Activated naive CD4-positive, alpha-beta T cell treated with anti-CD3 and anti-CD28 coated beads, Interleukin-2, amount 50 U/mL, for 24 hours (primary cell): ENCODE measurements around the gene CREB5.

Source experiments
- H3K27ac Mint-ChIP-seq: one replicate; pipeline ENCODE4 v1.8.0; 2021; ENCODE audit warnings: mild to moderate bottlenecking, mixed read lengths
- H3K27me3 Mint-ChIP-seq: one replicate; pipeline ENCODE4 v1.8.0; 2021; ENCODE audit warnings: mixed read lengths
- H3K36me3 Mint-ChIP-seq: one replicate; pipeline ENCODE4 v1.8.0; 2021; ENCODE audit warnings: mixed read lengths
- H3K4me1 Mint-ChIP-seq: one replicate; pipeline ENCODE4 v1.8.0; 2021; ENCODE audit warnings: mixed read lengths
- H3K4me3 Mint-ChIP-seq: one replicate; pipeline ENCODE4 v1.8.0; 2021; ENCODE audit warnings: mild to moderate bottlenecking, mixed read lengths
- H3K9me3 Mint-ChIP-seq: one replicate; pipeline ENCODE4 v1.8.0; 2021; ENCODE audit warnings: mixed read lengths

Gene CREB5

DNA sequence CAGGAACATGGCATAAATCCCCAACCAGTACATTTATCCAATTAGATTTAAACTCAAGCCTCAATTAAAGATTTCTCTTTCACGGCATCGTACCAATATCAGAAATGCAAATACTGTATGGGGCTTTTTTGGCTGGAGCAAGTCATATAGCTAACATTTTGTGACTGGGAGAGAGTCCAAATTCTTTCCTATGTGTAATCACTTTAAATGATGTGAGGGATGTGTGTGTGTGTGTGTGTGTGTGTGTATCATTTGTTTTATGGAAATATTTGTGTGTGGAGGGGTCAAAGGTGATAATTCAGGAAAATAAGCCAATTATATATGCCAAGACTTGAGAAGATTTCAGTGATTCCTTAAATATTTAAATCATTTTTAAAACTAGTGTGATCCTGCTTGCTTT is 349.2 kb downstream of the CREB5 start:
- Mint-ChIP-seq H3K4me1 (no peaks in the 10 kb centered on the region), H3K4me3 (no peak overlapping the region), H3K27ac (no peak overlapping the region), H3K36me3 (no peaks in the 10 kb centered on the region), H3K9me3 (no peaks in the 10 kb centered on the region), H3K27me3 (peaks cover 2% of the 10 kb centered on the region)

DNA sequence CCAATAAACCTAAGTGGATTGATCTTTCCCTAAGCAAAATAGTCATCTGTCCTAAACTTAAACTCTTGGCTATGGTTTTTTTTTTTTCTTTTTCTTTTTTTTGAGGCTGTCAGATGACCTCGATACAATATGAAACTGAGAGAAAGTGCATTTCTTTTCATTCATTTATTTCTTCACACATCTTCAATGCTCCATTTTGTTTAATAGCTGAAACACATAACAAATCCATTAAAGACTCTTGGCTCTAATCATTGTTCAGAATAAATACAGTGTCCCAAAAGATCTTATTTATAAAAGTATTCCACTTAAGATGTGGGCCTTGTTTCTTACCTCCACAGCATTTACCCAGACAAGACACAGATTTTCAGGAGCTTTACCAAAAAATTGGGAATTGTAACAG is 350.3 kb downstream of the CREB5 start:
- H3K9me3 Mint-ChIP-seq: no peaks in the 10 kb centered on the region
- no peak overlapping the region for H3K4me3 Mint-ChIP-seq
- H3K27me3 Mint-ChIP-seq: peaks cover 2% of the 10 kb centered on the region
- no peaks in the 10 kb centered on the region for H3K36me3 Mint-ChIP-seq
- no peak overlapping the region for H3K27ac Mint-ChIP-seq
- H3K4me1 Mint-ChIP-seq: no peaks in the 10 kb centered on the region

DNA sequence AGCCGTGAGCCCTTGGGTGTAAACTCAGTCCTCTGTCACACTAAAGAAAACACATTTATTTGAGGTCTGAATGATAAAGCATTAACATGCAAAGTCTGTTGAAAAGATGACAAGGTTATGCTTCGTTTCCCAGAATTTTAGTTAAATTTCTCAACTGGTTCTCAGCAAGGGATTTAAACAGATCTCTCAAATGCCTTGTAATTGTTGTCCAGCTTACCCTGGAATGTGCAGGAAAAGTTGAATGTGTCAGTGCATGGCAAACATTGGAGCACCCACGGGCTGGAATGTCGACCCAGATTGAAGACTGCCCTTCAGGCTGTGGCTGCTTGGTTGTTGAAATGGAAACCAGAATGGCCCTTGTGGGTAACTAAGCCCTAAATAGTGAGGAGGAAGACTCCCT is 354.0 kb downstream of the CREB5 start:
- Mint-ChIP-seq H3K9me3 (no peaks in the 10 kb centered on the region), H3K4me1 (no peaks in the 10 kb centered on the region), H3K27me3 (peaks cover 5% of the 10 kb centered on the region), H3K4me3 (no peak overlapping the region), H3K27ac (no peak overlapping the region), H3K36me3 (no peaks in the 10 kb centered on the region)

DNA sequence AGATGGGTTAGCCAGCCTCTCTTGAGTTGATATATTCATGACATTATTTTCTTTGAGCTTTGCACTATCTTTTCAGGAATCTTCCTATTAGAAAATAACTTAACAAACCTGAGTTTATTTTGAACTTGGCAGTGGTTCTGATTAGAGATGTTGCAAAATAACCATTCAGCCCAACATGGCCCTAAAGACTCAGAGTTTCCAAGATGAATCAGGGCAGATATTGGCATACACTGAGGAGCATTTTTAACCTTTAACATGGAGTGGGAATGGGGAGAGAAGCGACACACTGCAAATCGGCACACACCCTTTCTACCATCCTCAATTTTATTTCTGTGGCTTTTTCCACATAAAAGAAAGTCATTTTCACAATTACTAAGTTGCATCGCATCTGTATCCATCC is 355.0 kb downstream of the CREB5 start:
- no peaks in the 10 kb centered on the region for H3K9me3 Mint-ChIP-seq
- no peaks in the 10 kb centered on the region for H3K36me3 Mint-ChIP-seq
- no peaks in the 10 kb centered on the region for H3K4me1 Mint-ChIP-seq
- H3K27me3 Mint-ChIP-seq: peaks cover 11% of the 10 kb centered on the region
- H3K4me3 Mint-ChIP-seq: no peak overlapping the region
- no peak overlapping the region for H3K27ac Mint-ChIP-seq

DNA sequence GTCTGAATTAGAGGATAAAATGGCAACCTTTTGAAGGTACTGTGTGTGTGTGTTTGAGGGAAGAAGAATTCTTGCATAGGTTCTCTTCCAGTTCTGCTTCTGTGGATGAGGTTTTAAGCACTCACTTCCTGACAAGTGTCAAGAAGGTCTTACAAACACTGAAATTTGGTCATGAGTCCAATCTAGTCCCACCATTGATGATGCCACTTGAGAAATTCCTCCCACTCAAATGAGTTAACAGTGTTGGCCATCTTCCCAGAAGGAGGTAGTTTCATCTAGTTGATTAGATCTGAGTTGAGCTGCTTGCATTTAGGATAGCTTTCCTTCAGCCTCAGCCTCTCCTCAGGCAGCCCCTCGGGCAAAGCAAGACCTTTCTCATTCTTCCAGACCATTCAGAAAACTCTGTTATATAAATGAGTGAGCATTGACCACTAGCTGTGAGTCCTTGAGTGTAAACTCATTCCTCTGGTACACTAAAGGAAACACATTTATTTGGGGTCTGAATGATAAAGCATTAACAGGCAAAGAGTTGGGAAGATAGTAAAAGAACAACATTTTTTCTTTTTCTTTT is 356.3 kb downstream of the CREB5 start:
- Mint-ChIP-seq H3K27ac (no peak overlapping the region), H3K36me3 (no peaks in the 10 kb centered on the region), H3K9me3 (no peaks in the 10 kb centered on the region), H3K27me3 (peaks cover 11% of the 10 kb centered on the region), H3K4me3 (no peak overlapping the region), H3K4me1 (no peaks in the 10 kb centered on the region)

DNA sequence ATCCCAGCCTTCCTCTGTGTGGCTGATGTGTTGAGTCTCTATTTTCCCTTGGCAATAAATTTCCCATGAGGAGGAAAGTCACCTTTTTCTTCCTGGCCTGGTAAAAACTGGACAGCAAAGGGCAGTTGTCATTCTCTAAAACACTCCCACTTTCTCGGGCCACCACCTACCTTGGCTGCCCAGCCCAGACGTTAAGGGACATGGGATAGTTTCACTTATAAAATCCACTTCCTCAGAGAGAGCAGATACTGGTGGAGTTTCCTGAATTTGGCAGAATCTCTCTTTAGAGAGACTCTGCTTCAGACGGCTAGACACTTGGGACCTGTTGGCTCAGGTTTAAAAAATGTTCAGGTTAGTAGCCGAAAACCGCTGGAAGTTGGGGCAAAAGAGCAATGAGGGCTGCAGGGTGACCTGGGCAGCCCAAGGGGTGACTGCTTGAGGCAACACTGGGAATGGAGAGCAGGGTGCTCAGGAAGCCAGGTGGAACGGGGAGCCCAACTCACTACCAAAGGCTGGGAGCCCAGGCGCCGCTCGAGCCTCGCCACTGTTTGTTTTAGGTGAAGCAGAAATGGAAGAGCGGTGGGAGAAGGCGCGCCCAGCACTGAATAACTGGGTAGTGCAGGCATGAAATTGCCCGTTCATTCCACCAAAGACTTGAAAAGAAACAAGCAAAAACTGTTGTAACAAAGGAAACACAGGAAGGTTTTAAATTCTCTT is 359.7 kb downstream of the CREB5 start:
- Mint-ChIP-seq H3K4me1 (no peaks in the 10 kb centered on the region), H3K27me3 (peaks cover 11% of the 10 kb centered on the region), H3K4me3 (no peak overlapping the region), H3K9me3 (no peaks in the 10 kb centered on the region), H3K36me3 (no peaks in the 10 kb centered on the region), H3K27ac (no peak overlapping the region)

DNA sequence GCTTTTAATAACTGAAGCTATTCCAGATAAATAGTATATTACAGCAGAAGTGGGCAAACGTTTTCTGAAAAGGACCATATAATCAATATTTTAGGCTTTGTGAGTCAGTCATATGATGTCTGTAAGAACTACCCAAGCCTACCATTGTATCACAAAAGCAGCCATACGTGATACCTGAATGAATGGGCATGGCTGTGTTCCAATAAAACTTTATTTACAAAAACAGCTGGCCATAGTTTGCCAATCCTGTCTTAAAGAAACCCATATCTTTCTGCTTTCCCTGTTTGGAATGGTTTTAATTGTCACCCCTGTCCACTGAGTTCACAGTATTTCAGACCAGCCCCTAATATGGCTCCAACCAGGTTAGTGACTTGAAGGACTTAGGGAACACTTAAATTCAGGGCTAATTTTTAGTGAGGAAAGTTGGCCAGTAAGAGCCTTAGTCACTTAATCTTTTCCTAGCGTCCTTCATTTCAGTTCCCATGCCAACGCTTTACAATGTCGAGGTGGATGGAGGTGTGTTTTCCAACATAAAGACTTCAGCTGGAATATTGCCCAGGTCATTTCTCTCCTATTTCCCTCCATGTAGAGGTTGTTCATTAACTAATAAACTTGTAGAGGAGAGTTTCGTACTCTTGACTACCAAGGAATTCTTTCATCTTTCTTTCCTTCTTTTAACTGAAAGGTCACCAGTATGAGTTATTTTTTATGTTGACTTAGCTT is 361.3 kb downstream of the CREB5 start:
- Mint-ChIP-seq H3K27me3 (peaks cover 8% of the 10 kb centered on the region), H3K9me3 (no peaks in the 10 kb centered on the region), H3K4me3 (no peak overlapping the region), H3K36me3 (no peaks in the 10 kb centered on the region), H3K27ac (no peak overlapping the region), H3K4me1 (no peaks in the 10 kb centered on the region)

DNA sequence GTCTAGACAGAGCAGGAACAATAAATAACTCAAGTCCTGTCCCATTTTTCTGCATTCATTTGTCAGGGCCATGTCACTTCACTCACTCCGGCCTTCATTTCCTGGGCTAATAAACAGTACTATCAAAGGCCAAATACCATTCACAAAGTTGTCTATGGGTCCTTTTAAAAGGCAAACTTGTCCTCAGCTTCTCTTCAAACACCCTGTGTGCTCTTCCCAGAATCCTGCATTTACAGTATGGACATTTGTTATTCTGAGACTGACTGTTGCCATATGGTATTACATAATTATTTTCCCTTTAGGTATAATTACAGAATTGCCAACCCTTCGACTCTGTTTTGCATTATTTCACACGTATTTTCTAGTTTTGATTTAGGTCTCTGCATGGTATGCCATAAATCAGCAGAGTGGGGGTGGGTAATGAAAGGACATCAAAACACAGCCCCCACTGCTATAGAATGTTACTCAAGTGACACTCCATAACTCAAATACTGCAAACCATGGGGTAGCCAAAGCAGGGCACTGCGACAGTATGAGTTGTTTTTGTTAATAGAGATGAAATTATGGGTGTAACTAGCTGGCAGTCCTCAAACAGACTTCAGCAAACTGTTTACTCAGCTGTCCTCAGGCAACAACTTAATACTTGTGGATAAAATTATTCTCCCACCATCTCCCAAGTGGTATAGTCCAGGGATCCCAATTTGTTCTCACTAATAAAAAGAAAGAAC is 362.1 kb downstream of the CREB5 start:
- Mint-ChIP-seq H3K4me3 (no peak overlapping the region), H3K9me3 (no peaks in the 10 kb centered on the region), H3K36me3 (no peaks in the 10 kb centered on the region), H3K27me3 (peaks cover 8% of the 10 kb centered on the region), H3K27ac (no peak overlapping the region), H3K4me1 (no peaks in the 10 kb centered on the region)

DNA sequence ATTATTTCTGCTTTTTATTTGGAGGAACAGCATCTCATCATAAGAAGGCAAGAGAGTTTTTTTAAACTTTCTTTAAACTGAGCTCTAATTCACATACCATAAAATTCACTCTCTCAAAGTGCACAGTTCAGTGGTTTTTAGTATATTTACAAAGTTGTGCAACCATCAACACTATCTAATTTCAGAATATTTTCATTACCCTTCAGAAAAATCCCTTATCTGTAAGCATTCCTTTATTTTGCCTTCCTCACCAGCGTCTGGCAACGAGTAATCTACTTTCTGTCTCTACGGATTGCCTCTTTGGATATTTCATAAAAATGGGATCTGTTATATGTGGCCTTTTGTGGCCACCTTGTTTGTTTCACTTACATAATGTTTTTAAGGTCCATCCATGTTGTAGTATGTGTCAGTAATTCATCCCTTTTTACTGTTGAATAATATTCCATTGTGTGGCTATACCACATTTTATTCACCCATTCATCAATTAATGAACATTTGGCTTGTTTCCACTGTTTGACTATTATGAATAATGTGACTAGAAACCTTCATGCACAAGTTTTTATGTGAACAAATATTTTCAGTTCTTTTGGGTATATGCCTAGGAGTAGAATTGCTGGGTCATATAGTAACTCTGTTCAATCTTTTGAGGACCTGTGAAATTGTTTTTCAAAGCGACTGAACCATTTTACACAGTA is 364.3 kb downstream of the CREB5 start:
- Mint-ChIP-seq H3K27me3 (peaks cover 5% of the 10 kb centered on the region), H3K4me3 (no peak overlapping the region)

DNA sequence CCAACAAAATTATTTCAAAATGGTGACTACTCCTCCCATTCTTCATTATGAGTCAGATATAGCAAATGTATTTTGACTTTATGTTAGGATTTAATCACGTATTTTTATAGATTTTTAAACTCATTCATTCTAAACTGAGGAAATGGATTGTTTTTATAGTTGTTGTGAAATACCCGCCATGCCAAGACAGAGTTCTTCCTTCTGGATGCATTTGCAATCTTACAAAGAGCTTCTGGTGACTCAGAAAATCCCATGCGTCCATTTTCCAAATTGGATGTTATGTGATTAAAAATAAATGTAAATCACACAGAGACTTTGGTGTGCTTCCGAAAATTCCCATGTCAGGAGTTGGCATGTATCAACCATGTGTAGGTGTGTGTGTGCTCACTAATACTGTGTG is 366.5 kb downstream of the CREB5 start:
- no peaks in the 10 kb centered on the region for H3K27me3 Mint-ChIP-seq
- no peaks in the 10 kb centered on the region for H3K4me1 Mint-ChIP-seq
- H3K27ac Mint-ChIP-seq: no peak overlapping the region
- no peaks in the 10 kb centered on the region for H3K9me3 Mint-ChIP-seq
- no peaks in the 10 kb centered on the region for H3K36me3 Mint-ChIP-seq
- no peak overlapping the region for H3K4me3 Mint-ChIP-seq

More for the DNA sequence above, 364.3 kb downstream of the CREB5 start:
- Mint-ChIP-seq H3K36me3 (no peaks in the 10 kb centered on the region), H3K9me3 (no peaks in the 10 kb centered on the region), H3K4me1 (no peaks in the 10 kb centered on the region), H3K27ac (no peak overlapping the region)

DNA sequence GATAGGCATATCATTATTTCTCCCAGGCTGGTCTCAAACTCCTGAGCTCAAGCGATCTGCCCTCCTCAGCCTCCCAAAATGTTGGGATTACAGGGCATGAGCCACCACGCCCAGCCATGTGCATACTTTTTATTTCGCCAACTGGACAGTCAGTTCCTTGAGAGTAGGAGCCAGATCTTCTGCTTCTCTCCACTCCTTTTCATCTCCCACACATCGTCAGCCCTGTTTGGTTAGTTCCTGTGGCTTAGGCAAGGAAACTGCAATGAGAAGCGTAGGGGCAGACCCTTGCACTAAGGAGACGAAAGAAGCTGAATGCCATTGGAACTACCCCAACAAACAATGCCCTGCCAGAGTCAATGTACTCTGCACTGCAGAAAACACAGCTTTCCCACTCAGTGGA is 367.6 kb downstream of the CREB5 start:
- Mint-ChIP-seq H3K27ac (no peak overlapping the region), H3K4me3 (no peak overlapping the region), H3K9me3 (no peaks in the 10 kb centered on the region), H3K27me3 (no peaks in the 10 kb centered on the region), H3K4me1 (no peaks in the 10 kb centered on the region), H3K36me3 (no peaks in the 10 kb centered on the region)

DNA sequence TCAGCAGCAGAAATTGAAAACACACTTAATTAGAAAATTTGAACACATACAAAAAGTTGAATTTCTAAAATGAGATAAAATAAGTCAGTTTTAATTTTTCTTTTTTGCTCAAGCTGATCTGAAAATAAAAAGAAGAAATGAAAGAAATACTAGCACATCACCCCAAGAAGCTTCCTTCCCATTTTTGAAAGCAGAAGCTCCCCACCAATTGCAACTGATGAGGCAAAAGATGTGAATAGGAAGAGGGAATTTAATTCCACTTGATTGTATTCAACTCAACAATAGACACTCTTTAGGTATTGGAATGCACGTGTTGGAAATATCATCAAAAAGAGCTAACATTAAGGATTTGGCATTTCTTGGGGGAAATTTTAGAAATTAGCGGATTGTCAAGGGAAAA is 370.0 kb downstream of the CREB5 start:
- Mint-ChIP-seq H3K4me3 (no peak overlapping the region), H3K27ac (no peak overlapping the region), H3K27me3 (no peaks in the 10 kb centered on the region), H3K4me1 (no peaks in the 10 kb centered on the region), H3K36me3 (no peaks in the 10 kb centered on the region), H3K9me3 (no peaks in the 10 kb centered on the region)

DNA sequence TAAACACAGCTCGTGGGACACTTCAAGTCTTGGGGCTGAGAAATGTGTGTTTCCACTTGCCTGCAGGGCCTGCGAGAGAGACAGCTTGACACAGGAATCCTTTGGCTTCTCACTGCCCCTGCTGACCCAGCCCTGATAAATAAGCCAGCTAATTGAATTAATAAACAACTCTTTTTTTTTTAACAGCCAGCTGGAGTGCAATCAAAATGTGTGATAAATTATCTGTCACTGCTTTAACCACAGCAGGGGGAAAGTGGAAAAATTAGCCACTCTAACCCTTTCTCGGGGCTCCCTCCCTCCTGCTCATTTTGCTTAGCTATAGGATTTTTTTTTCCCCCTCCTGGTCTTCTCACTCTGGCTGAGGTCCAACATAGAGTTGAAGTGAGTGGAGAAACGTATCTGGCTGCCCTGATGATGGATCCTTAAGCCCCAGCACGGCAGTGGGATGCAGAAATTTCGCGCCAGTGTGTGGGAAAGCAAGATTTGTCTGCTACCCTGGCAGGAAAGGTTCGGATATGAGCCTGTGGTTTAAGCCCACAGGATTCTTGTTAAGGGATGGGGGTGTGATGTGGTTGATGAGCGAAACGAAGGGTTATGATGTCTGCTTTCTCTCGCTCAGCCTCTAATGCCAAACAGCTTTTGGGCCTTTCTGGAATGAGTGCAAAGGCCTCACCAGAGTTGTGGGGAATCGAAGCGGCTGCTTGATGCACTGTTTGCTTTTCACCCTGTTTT is 372.0 kb downstream of the CREB5 start:
- H3K4me1 Mint-ChIP-seq: no peaks in the 10 kb centered on the region
- H3K4me3 Mint-ChIP-seq: no peak overlapping the region
- no peaks in the 10 kb centered on the region for H3K36me3 Mint-ChIP-seq
- H3K27me3 Mint-ChIP-seq: no peaks in the 10 kb centered on the region
- no peak overlapping the region for H3K27ac Mint-ChIP-seq
- H3K9me3 Mint-ChIP-seq: no peaks in the 10 kb centered on the region

DNA sequence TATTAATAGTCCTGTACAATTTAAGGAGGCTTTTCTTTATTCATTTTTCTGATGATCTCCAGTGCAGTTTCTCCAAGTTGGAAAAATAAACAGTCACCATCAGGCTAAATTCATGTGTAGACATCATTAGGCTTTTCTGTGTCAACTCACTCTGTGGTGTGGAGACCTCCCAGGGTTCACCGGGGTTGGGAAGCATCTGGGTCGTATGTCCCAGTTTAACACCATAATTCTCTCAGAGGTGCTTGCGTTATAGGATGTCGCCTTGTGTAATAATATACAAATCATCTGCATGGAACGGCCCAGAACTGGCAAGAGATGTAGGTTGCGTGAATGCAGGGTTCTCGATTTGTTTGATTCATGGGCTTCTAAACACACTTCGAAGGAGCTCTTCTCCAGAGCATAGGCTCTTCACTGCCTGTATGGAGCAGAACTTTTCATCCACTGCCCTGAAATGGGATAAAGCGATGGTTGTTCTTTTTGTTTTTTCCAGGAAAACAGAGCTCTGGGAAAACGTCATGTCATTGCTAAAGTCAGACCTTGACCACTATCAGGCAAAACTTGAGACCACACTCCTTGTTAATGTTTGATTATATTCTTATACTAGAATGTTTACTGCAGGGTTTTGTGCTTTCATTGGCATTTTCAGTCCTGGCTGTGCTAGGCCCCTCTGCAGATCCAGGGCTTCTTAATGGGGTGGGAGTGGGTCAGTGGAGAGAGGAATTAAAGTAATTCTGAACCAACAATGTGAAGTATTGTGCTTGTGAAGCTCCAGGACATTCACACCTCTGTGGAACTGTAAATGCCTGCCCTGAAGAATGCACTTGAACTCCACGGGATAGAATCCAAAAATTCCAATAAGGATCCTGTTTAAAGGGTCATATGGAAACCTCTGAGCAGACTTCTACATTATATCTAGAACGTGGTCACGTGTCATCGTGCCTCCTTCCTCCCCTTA is 373.0 kb downstream of the CREB5 start:
- Mint-ChIP-seq H3K4me3 (no peak overlapping the region), H3K9me3 (no peaks in the 10 kb centered on the region)

More for the DNA sequence above, 373.0 kb downstream of the CREB5 start:
- Mint-ChIP-seq H3K4me1 (no peaks in the 10 kb centered on the region), H3K27me3 (peaks cover 2% of the 10 kb centered on the region), H3K27ac (no peak overlapping the region), H3K36me3 (no peaks in the 10 kb centered on the region)
